NB4 (cell line): Measurements from ENCODE around the gene PTGR2.
"Not testable (repeated sequence)": the region's sequence is repeated elsewhere in the genome, so short reads cannot be mapped to it uniquely, and the experiment has no call there.

Experiments
- DNase-seq: peaks from one replicate; pipeline ENCODE4 v3.0.0; 2010; ENCODE audit warnings: low read depth
- H3K4me3 ChIP-seq: one replicate; pipeline ENCODE4 v1.5.1; 2011; ENCODE audit warnings: mild to moderate bottlenecking, low read depth, low read length, moderate library complexity
- CTCF ChIP-seq: IDR thresholded peaks from one replicate; pipeline ENCODE4 v1.5.1; 2012; ENCODE audit warnings: low read depth, low read length
- MYC ChIP-seq: IDR thresholded peaks from 2 replicates; pipeline ENCODE4 v1.6.1; 2011; ENCODE audit warnings: low read depth, low read length
- POLR2A ChIP-seq: IDR thresholded peaks from 2 replicates; pipeline ENCODE4 v1.6.1; 2011; ENCODE audit warnings: mild to moderate bottlenecking; ENCODE audit not compliant: insufficient read length; ENCODE audit errors: extremely low read depth
- TF ChIP-seq, protein P1 (sequence below): IDR thresholded peaks from 2 replicates; pipeline ENCODE4 v1.6.1; 2011; ENCODE audit warnings: low read depth, low read length

Gene PTGR2

DNA sequence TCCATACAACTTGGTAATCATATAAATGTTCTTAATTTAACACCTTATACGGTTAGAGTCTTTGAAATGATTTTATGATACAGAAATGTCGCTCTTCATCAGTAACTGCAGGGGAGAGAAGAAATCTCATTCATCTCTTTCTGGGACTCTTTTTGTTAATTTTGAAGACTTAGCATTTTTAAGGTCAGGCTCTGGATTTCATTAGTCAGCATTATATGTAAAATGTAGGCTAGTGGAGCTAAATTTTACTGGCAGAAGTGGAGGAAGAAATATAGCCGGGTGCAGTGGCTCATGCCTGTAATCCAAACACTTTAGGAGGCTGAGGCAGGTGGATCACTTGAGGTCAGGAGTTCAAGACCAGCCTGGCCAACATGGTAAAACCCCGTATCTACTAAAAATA is 4.7 kb upstream of the PTGR2 start:
- DNase-seq, result no peak
- TF ChIP-seq CTCF (no peak), POLR2A (no peak), MYC (no peak)
- TF ChIP-seq, protein P1, sequence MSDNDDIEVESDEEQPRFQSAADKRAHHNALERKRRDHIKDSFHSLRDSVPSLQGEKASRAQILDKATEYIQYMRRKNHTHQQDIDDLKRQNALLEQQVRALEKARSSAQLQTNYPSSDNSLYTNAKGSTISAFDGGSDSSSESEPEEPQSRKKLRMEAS, result no peak
- no peak overlapping the region for H3K4me3 ChIP-seq

- peak; percentile 28 for DNase-seq
- peak overlapping the region; percentile 96 for H3K4me3 ChIP-seq
These were observed 631 bp upstream of the PTGR2 start for GRCh38 chr14:73851000-73851399.

GRCh38 chr14:73859145-73859544 is 7.5 kb downstream of the PTGR2 start:
- TF ChIP-seq MYC (no peak), POLR2A (no peak), CTCF (no peak)
- TF ChIP-seq, protein P1, result no peak
- no peak for DNase-seq
- no peak overlapping the region for H3K4me3 ChIP-seq

More at GRCh38 chr14:73851000-73851399, 631 bp upstream of the PTGR2 start:
- TF ChIP-seq POLR2A, result no peak
- TF ChIP-seq, protein P1, result no peak
- TF ChIP-seq CTCF, result no peak
- no peak for TF ChIP-seq MYC

GRCh38 chr14:73861073-73861472 is 9.4 kb downstream of the PTGR2 start:
- DNase-seq, result no peak
- TF ChIP-seq, protein P1, result no peak
- H3K4me3 ChIP-seq, result no peak overlapping the region

- TF ChIP-seq, protein P1, result no peak
- TF ChIP-seq MYC, result no peak
- no peak for TF ChIP-seq POLR2A
- no peak for TF ChIP-seq CTCF
- H3K4me3 ChIP-seq, result no peak overlapping the region
- no peak for DNase-seq
These were observed 10.8 kb downstream of the PTGR2 start for GRCh38 chr14:73862480-73862879.

- no peak for TF ChIP-seq MYC
- no peak overlapping the region for H3K4me3 ChIP-seq
- DNase-seq, result no peak
These were observed 11.6 kb downstream of the PTGR2 start for GRCh38 chr14:73863209-73863608.

- no peak for DNase-seq
- TF ChIP-seq POLR2A (no peak), MYC (no peak), CTCF (no peak)
- TF ChIP-seq, protein P1, result no peak
- no peak overlapping the region for H3K4me3 ChIP-seq
These were observed 14.0 kb downstream of the PTGR2 start for GRCh38 chr14:73865534-73866113.

GRCh38 chr14:73869754-73870153 is 18.1 kb downstream of the PTGR2 start:
- not testable (repeated sequence) for DNase-seq, H3K4me3 ChIP-seq
